Measurements from ENCODE around the gene PARD6B.

DNA sequence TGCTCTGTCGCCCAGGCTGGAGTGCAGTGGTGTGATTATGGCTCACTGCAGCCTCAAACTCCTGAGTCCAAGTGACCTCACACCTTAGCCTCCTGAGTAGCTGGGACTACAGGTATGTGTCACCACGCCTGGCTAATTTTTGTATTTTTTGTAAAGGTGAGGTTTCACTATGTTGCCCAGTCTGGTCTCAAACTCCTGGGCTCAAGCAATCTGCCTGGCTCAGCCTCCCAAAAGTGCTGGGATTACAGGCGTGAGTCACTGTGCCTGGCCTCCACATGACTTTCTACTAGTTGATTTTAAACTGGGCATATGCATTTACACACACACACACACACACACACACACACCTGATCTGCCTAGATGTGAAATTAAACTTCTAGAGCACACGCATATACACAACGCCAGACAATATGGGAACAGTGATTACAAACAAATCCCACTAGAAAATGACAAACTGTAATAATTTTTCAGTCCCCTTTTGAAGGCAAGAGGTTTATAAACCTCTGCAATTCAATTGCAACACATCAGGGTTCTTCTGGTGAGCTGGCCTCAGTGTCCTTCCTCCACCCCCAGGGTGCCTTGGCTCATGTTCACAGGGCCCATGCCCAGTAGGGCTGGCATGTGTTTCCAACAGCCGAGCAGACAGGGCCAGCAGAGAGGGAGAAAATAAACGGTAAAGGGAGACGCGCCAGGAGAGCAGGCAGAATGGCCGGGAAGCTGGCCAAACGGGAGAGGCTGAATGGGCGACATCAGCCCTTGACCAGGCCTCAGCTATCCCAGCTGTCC, 31.2 kb downstream of the PARD6B start:
- peak; percentile 41 to 82 (median 72) for TF ChIP-seq POLR2AphosphoS5 (IDR thresholded peaks at IDR 0.05)
- TF ChIP-seq, protein P1, sequence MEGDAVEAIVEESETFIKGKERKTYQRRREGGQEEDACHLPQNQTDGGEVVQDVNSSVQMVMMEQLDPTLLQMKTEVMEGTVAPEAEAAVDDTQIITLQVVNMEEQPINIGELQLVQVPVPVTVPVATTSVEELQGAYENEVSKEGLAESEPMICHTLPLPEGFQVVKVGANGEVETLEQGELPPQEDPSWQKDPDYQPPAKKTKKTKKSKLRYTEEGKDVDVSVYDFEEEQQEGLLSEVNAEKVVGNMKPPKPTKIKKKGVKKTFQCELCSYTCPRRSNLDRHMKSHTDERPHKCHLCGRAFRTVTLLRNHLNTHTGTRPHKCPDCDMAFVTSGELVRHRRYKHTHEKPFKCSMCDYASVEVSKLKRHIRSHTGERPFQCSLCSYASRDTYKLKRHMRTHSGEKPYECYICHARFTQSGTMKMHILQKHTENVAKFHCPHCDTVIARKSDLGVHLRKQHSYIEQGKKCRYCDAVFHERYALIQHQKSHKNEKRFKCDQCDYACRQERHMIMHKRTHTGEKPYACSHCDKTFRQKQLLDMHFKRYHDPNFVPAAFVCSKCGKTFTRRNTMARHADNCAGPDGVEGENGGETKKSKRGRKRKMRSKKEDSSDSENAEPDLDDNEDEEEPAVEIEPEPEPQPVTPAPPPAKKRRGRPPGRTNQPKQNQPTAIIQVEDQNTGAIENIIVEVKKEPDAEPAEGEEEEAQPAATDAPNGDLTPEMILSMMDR (IDR thresholded peaks at IDR 0.05), result peak in 1 of 7 experiments; percentile 10
